Testis (tissue), 3 donors: Measurements from ENCODE around the gene PODNL1. TPM values are rescaled to one million over a fixed set of nuclear protein-coding genes. Genes with fewer than 3 reads are reported as not detected.
"Not testable (repeated sequence)": the region's sequence is repeated elsewhere in the genome, so short reads cannot be mapped to it uniquely, and the experiment has no call there.

Experiments used
- DNase-seq: peaks from one replicate; pipeline ENCODE4 v3.0.0-alpha.2; 2019
- H3K27ac ChIP-seq, 2 donors: fragments of 200-600 bp; sonication (generic); one replicate each; pipeline ENCODE4 v1.5.1; 2019
- H3K27me3 ChIP-seq: fragments of 200-600 bp; sonication (generic); one replicate; pipeline ENCODE4 v1.5.1; 2019
- H3K36me3 ChIP-seq: fragments of 200-600 bp; sonication (generic); one replicate; pipeline ENCODE4 v1.5.1; 2017; ENCODE audit warnings: low read depth; ENCODE audit errors: missing control alignments
- H3K4me1 ChIP-seq: fragments of 200-600 bp; sonication (generic); one replicate; pipeline ENCODE4 v1.5.1; 2019
- H3K4me3 ChIP-seq, 2 donors: fragments of 200-600 bp; sonication (generic); one replicate each; pipeline ENCODE4 v1.5.1; 2017 to 2019
- H3K9me3 ChIP-seq: fragments of 200-600 bp; sonication (generic); one replicate; pipeline ENCODE4 v1.5.1; 2017
- POLR2A ChIP-seq: fragments of 450-650 bp; IDR thresholded peaks from one replicate; pipeline ENCODE4 v1.6.1; 2017; ENCODE audit warnings: antibody characterized with exemption, mild to moderate bottlenecking, moderate library complexity
- WGBS, 2 donors: methylation state at CpG; one replicate each; pipeline ENCODE4 v1.1.5; 2018; 5-methylcytosine and 5-hydroxymethylcytosine counted together
- intact Hi-C: fragments of 100-400 bp; cut with DNase I; formaldehyde crosslinking; loops from one replicate; pipeline ENCODE4 v1.15.1; 2023; ENCODE audit warnings: low total_unique reads
- polyA plus RNA-seq: library from polyadenylated mRNA; stranded (reverse); fragments of 350-450 nt; fragmentation: Illumina TruSeq; extraction: RNeasy Lipid Tissue Mini Kit (QIAGEN cat#74804); gene quantifications from one replicate; pipeline ENCODE4 v1.2.3, GENCODE V29; 2014; ENCODE audit warnings: low read depth, low replicate concordance; ENCODE audit not compliant: insufficient read depth
- total RNA-seq, 2 donors: library from RNA; depleted of rRNA; stranded (reverse); fragments of >200 nt; gene quantifications; one replicate each; pipeline ENCODE4 v1.2.3, GENCODE V29; 2016
- TF ChIP-seq, protein P1 (sequence below), 3 experiments: fragments of 450-650 bp in 2 of 3; fragments of 200-600 bp in 1 of 3; sonication (generic) in 1 of 3; IDR thresholded peaks; one replicate each; pipeline ENCODE4 v1.5.1; 2016 to 2019; ENCODE audit warnings: antibody characterized with exemption in 3 of 3, mild to moderate bottlenecking in 2 of 3, moderate library complexity in 1 of 3

Gene PODNL1
- total and polyA plus RNA-seq, 3 donors from 2014 or later, result 5.8 to 14.6 (median 12.6) TPM

DNA sequence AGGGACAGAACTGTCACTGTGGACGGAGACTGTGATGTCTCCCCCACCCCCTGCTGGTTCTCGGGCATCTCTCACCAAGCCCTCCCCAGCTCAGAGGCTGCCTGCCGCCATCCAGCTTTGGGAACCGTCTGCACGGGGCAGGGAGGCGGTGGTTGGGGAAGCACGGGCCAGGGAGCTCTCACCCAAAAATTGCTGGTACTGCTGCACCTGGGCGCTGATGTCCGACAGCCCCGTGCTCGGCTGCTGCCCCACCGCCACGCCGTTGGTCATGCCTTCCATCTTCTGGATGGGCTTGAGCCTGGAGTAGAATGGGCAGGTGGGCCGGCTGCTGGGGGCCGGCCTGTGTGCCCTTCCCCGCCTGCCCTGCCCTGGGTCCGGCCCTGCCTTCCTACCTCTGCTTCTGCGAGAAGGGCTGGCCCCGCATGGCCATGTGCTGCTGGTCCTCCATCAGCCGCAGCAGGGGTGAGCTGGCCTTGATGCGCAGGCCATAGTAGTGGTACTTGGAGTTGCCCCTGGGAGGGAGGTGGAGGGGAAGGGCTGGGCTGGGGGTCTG is 30.2 kb upstream of the PODNL1 start:
- no peaks in the 10 kb centered on the region for H3K27me3 ChIP-seq
- no peak overlapping the region for H3K27ac ChIP-seq
- H3K36me3 ChIP-seq, result no peaks in the 10 kb centered on the region
- intact Hi-C loops, result no loop called here
- H3K4me1 ChIP-seq, result no peaks in the 10 kb centered on the region
- no peak overlapping the region for H3K4me3 ChIP-seq
- H3K9me3 ChIP-seq, result no peaks in the 10 kb centered on the region
- TF ChIP-seq, protein P1, sequence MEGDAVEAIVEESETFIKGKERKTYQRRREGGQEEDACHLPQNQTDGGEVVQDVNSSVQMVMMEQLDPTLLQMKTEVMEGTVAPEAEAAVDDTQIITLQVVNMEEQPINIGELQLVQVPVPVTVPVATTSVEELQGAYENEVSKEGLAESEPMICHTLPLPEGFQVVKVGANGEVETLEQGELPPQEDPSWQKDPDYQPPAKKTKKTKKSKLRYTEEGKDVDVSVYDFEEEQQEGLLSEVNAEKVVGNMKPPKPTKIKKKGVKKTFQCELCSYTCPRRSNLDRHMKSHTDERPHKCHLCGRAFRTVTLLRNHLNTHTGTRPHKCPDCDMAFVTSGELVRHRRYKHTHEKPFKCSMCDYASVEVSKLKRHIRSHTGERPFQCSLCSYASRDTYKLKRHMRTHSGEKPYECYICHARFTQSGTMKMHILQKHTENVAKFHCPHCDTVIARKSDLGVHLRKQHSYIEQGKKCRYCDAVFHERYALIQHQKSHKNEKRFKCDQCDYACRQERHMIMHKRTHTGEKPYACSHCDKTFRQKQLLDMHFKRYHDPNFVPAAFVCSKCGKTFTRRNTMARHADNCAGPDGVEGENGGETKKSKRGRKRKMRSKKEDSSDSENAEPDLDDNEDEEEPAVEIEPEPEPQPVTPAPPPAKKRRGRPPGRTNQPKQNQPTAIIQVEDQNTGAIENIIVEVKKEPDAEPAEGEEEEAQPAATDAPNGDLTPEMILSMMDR (IDR thresholded peaks at IDR 0.05), result no peak
- TF ChIP-seq POLR2A, result no peak
- DNase-seq, result no peak
- WGBS, 2 donors, result 93 to 95% methylated on average over 20 to 22 of the region's 22 CpGs

DNA sequence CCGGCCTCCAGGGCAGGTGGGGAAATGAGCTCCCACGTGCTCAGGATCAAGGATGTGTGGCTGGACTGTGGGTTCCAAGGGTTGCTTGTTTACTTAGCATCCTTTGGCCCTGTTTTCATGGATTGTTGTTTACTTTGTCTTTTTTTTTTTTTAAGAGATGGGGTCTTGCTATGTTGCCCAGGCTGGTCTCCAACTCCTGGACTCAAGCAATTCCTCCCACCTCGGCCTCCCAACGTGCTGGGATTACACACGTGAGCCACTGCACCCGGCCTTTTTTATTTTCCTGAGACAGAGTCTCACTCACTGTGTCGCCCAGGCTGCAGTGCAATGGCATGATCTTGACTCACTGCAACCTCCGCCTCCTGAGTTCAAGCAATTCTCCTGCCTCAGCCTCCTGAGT is 29.0 kb upstream of the PODNL1 start:
- intact Hi-C loops, DNase-seq, H3K27me3 ChIP-seq, H3K4me1 ChIP-seq, H3K4me3 ChIP-seq, H3K36me3 ChIP-seq, H3K27ac ChIP-seq, H3K9me3 ChIP-seq: not testable (repeated sequence)
- 95 to 96% methylated on average over 8 of the region's 8 CpGs for WGBS, 2 donors

DNA sequence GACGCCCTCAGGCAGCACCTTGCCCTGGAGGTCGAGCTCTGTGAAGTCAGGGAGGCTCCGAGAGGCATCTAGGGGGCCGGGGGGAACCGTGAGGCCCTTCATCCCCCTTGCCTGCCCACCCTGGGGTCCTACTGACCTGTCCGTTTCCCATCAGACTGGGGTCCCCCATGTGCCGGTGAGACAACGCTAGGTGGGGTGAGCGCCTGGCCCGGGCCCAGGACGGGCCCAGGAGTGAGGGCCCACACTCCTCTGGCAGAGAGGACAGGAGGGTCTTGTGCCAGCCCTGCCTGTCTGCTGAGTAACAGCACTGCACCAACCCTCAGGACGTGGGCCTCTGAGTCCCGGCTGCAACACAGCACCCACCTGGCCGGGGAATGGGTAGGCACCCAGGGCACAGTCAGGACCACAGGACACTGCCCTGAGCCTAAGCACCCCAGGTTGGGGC is 28.5 kb upstream of the PODNL1 start:
- Histone ChIP-seq H3K27ac (no peak overlapping the region), H3K4me3 (no peak overlapping the region), H3K27me3 (no peaks in the 10 kb centered on the region), H3K9me3 (no peaks in the 10 kb centered on the region), H3K4me1 (no peaks in the 10 kb centered on the region), H3K36me3 (no peaks in the 10 kb centered on the region)
- TF ChIP-seq, protein P1 (IDR thresholded peaks at IDR 0.05), result no peak
- no peak for TF ChIP-seq POLR2A
- DNase-seq, result no peak
- 90 to 94% methylated on average over 7 to 13 of the region's 14 CpGs for WGBS, 2 donors
- intact Hi-C loops, result no loop called here

DNA sequence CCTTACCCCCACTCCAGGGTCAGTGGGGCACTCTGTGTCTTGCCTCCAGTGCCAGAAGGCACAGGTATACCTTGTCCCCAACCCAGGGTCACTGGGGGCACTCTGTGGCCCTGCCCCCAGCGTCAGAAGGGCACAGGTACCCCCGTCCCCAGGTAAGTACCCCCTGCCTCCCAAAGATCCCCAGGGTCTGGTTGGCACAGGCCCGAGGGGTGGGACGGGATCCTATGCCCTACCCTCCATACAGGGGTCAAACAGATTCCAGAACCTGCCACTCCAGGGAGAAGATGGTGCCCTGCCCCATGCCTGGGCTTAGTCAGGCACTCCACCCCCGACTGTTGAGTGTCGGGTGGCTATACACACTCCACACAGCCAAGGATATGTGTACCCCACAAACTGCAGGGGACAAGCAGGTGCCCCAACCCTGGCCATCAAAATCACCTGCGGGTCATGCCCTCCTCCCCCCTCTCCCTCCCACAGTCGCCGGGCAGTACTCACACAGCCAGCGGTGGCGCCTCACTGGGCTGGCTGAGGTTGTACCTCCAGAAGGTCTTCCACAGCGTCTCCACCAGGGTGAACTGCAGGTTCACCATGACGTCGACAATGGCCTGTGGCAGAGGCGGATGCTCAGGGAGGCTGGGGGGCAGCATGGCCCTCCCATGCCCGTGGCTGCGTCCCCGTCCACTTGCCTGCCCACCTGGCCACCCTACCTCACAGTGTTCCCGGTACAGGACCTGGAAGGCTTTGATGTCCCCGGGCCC is 27.9 kb upstream of the PODNL1 start:
- Histone ChIP-seq H3K4me1 (no peaks in the 10 kb centered on the region), H3K27me3 (no peaks in the 10 kb centered on the region), H3K4me3 (no peak overlapping the region), H3K9me3 (no peaks in the 10 kb centered on the region), H3K36me3 (no peaks in the 10 kb centered on the region), H3K27ac (no peak overlapping the region)
- intact Hi-C loops, result no loop called here
- no peak for DNase-seq
- 91 to 92% methylated on average over 8 to 20 of the region's 20 CpGs for WGBS, 2 donors
- TF ChIP-seq, protein P1 (IDR thresholded peaks at IDR 0.05), result no peak
- no peak for TF ChIP-seq POLR2A

DNA sequence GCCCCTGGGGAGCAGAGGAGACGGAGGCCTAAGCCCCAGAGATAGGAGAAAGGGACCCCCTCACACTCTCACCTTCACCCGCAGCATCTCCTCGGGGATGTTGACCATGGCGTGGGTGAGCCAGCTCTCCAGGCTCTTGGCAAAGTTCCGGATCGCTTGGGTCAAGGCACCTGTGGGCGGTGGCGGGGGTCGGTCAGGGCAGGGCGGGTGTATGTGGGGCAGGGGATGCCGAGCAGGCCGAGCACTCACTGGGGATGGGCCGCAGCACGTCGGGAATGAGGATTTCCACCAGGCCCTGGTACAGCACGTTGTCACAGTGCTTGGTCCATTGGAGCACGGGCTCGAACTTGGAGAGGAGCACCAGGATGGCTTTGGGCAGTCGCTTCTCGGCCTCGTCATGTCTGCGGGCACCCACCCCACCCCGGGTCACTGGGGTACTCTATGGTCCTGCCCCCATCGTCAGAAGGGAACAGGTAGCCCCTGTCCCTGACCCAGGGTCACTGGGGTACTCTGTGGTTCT is 27.2 kb upstream of the PODNL1 start:
- H3K4me1 ChIP-seq, result no peaks in the 10 kb centered on the region
- 94 to 95% methylated on average over 24 of the region's 24 CpGs for WGBS, 2 donors
- no peaks in the 10 kb centered on the region for H3K27me3 ChIP-seq
- DNase-seq, result no peak
- TF ChIP-seq POLR2A, result no peak
- TF ChIP-seq, protein P1 (IDR thresholded peaks at IDR 0.05), result no peak
- H3K27ac ChIP-seq, result no peak overlapping the region
- H3K4me3 ChIP-seq, result no peak overlapping the region
- H3K9me3 ChIP-seq, result no peaks in the 10 kb centered on the region
- H3K36me3 ChIP-seq, result no peaks in the 10 kb centered on the region
- intact Hi-C loops, result no loop called here
